ENCODE measurements around the gene TSHZ3. TPM values are rescaled to one million over a fixed set of nuclear protein-coding genes. Genes with fewer than 3 reads are reported as not detected.

TSHZ3 gene
- total and polyA plus RNA-seq, 2 of the 13 experiments (the other 11 are each of a cell fraction or from before 2014, with no cell fraction given) = not detected

- H2AFZ ChIP-seq (ENCODE audit: low read length) = no peak overlapping the region
- H3K79me2 ChIP-seq (ENCODE audit: insufficient read depth, low read length) = no peaks in the 10 kb centered on the region
- H3K9me3 ChIP-seq (ENCODE audit: low read length) = no peaks in the 10 kb centered on the region
- DNase-seq (ENCODE audit: low spot score) = no peak
- no peak for FAIRE-seq
- TF ChIP-seq TBP (CRISPR knock-in tag; IDR thresholded peaks at IDR 0.05) (no peak), NFKBIZ (CRISPR knock-in tag; IDR thresholded peaks at IDR 0.05) (no peak), CHD2 (IDR thresholded peaks at IDR 0.05; ENCODE audit: low read depth, low read length) (no peak), U2AF1 (optimal IDR thresholded peaks at IDR 0.05; ENCODE audit: low read depth, low read length) (no peak), ZFP90 (CRISPR knock-in tag; IDR thresholded peaks at IDR 0.05; ENCODE audit: borderline replicate concordance) (no peak), NONO (IDR thresholded peaks at IDR 0.05) (no peak), NONO (CRISPR knock-in tag; conservative IDR thresholded peaks at IDR 0.05) (no peak), ZNF329 (CRISPR knock-in tag; IDR thresholded peaks at IDR 0.05; ENCODE audit: low read depth) (no peak), BORCS8-MEF2B (CRISPR knock-in tag; IDR thresholded peaks at IDR 0.05) (no peak), SMAD3 (CRISPR knock-in tag; IDR thresholded peaks at IDR 0.05) (no peak), ZNF567 (CRISPR knock-in tag; IDR thresholded peaks at IDR 0.05; ENCODE audit: borderline replicate concordance) (no peak), MEF2D (CRISPR knock-in tag; IDR thresholded peaks at IDR 0.05) (no peak), ZNF331 (CRISPR knock-in tag; IDR thresholded peaks at IDR 0.05) (no peak), ZNF879 (CRISPR knock-in tag; IDR thresholded peaks at IDR 0.05) (no peak), SNAI1 (CRISPR knock-in tag; IDR thresholded peaks at IDR 0.05; ENCODE audit: borderline replicate concordance) (no peak), CEBPB (IDR thresholded peaks at IDR 0.05; ENCODE audit: borderline replicate concordance, low read depth, low read length) (no peak), ZIK1 (CRISPR knock-in tag; IDR thresholded peaks at IDR 0.05; ENCODE audit: borderline replicate concordance, low read depth) (no peak), RAD21 (CRISPR knock-in tag; IDR thresholded peaks at IDR 0.05) (no peak), MTF2 (CRISPR knock-in tag; IDR thresholded peaks at IDR 0.05; ENCODE audit: borderline replicate concordance) (no peak), ZNF747 (CRISPR knock-in tag; IDR thresholded peaks at IDR 0.05; ENCODE audit: borderline replicate concordance) (no peak)
- TF ChIP-seq, protein P1, sequence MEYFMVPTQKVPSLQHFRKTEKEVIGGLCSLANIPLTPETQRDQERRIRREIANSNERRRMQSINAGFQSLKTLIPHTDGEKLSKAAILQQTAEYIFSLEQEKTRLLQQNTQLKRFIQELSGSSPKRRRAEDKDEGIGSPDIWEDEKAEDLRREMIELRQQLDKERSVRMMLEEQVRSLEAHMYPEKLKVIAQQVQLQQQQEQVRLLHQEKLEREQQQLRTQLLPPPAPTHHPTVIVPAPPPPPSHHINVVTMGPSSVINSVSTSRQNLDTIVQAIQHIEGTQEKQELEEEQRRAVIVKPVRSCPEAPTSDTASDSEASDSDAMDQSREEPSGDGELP (IDR thresholded peaks at IDR 0.05; ENCODE audit: borderline replicate concordance, low read depth) = no peak
- WGBS (ENCODE audit: low lambda C conversion rate) = 4% methylated on average over 3 of the region's 3 CpGs
- H3K27me3 ChIP-seq (ENCODE audit: control insufficient read depth in 1 of 2, insufficient read depth in 2 of 2, low read length in 2 of 2) = no peaks in the 10 kb centered on the region; a peak in 2 of 5 replicates
- no peaks in the 10 kb centered on the region for H4K20me1 ChIP-seq (ENCODE audit: insufficient read depth, low read length)
- in situ Hi-C loops (cut with HindIII; ENCODE audit: extremely low pct_ligation_motif_present, low pct_unique_long_range_greater_than_20kb) (no loop called here), intact Hi-C loops (cut with micrococcal nuclease; ENCODE audit: unreplicated experiment) (no loop called here)
- BruUV-seq (replicated peaks) = no TSS peak
- POLR2A ChIA-PET = no interaction called here
- CTCF ChIA-PET (ENCODE audit: low intra/inter-chr PET ratio, low total read pairs) = no interaction called here
- no peak overlapping the region for H3K9ac ChIP-seq (ENCODE audit: insufficient read depth, low read depth, low read length)
- no peak overlapping the region for H3K27ac ChIP-seq (ENCODE audit: extremely low read length, insufficient read depth, low read length)
- no peak for ATAC-seq
- no peak overlapping the region for H3K4me2 ChIP-seq (ENCODE audit: low read depth, low read length)
- H3K4me1 ChIP-seq (ENCODE audit: insufficient read depth, low read length) = no peaks in the 10 kb centered on the region
- no peak overlapping the region for H3K4me3 ChIP-seq (replicated peaks in 1 of 3; ENCODE audit: insufficient read depth in 1 of 3, low read depth in 2 of 3, low read length in 3 of 3)
- H3K36me3 ChIP-seq (replicated peaks in 1 of 2; ENCODE audit: control insufficient read depth in 1 of 2, insufficient read depth in 2 of 2, low read length in 2 of 2) = no peaks in the 10 kb centered on the region
Measured at GRCh38 chr19:31364963-31365362, 15.7 kb upstream of the TSHZ3 start.

All from HepG2 (cell line).